A549 (cell line): Measurements from ENCODE around the gene TRAF4. TPM values are rescaled to one million over a fixed set of nuclear protein-coding genes. Genes with fewer than 3 reads are reported as not detected.
A peak's percentile ranks its signal among the peaks of the same experiment; 100 is the strongest.

ENCODE experiments used
- ATAC-seq, 2 experiments: fragments of 200-7000 bp in 1 of 2; fragments of >200 bp in 1 of 2; cut with Nextera tagmentation in 1 of 2; cut with Tn5 transposase in 1 of 2; 3 replicates each; pipeline versions ENCODE4 v1.8.0 to v1.9.1; 2018 to 2020; ENCODE audit warnings: mild to moderate bottlenecking in 1 of 2, moderate library complexity in 1 of 2
- CTCF ChIA-PET: fragments of 300-600 bp; sonication (Branson Sonifier 250); formaldehyde crosslinking; extraction: SDS; loops from one replicate; lab custom pipeline; 2021; ENCODE audit warnings: antibody characterized with exemption, inconsistent platforms; lab: Yijun Ruan, JAX
- POLR2A ChIA-PET: fragments of 350-600 bp; formaldehyde crosslinking; extraction: SDS; loops from one replicate; lab custom pipeline; 2021; ENCODE audit warnings: antibody characterized with exemption, inconsistent platforms; lab: Yijun Ruan, JAX
- DNase-seq, 2 experiments: peaks; one replicate each; pipeline versions ENCODE4 v3.0.0 to v3.0.0-alpha.2; 2011 to 2016; ENCODE audit warnings: low read depth in 1 of 2, low spot score in 1 of 2
- FAIRE-seq: peaks from 2 replicates; lab custom pipeline; 2011; peaks lifted over from hg19 to GRCh38; lab: Jason Lieb, UNC
- H3K27ac ChIP-seq, 2 experiments: fragments of >200 bp; sonication (Bioruptor Twin); formaldehyde crosslinking; 3 replicates each; pipeline ENCODE4 v1.5.1; 2016 to 2017
- H3K4me1 ChIP-seq: fragments of >200 bp; sonication (Bioruptor Twin); formaldehyde crosslinking; 3 replicates; pipeline ENCODE4 v1.6.1; 2016
- H3K4me2 ChIP-seq: fragments of >200 bp; sonication (Bioruptor Twin); formaldehyde crosslinking; 3 replicates; pipeline ENCODE4 v1.6.1; 2016
- H3K4me3 ChIP-seq: fragments of >200 bp; sonication (Bioruptor Twin); formaldehyde crosslinking; 3 replicates; pipeline ENCODE4 v1.5.1; 2016
- H3K9me3 ChIP-seq: fragments of >200 bp; sonication (Bioruptor Twin); formaldehyde crosslinking; 3 replicates; pipeline ENCODE4 v1.6.1; 2016
- CHD2 ChIP-seq: fragments of 150-350 bp; IDR thresholded peaks from 2 replicates; pipeline ENCODE4 v1.6.1; 2014; ENCODE audit warnings: low read length; ENCODE audit not compliant: partially characterized antibody
- CHD4 ChIP-seq: fragments of 200-600 bp; sonication (generic); IDR thresholded peaks from 2 replicates; pipeline ENCODE4 v1.6.1; 2016; ENCODE audit warnings: antibody characterized with exemption, mild to moderate bottlenecking, borderline replicate concordance
- CTCF ChIP-seq: fragments of >200 bp; sonication (Bioruptor Twin); formaldehyde crosslinking; IDR thresholded peaks from 3 replicates; pipeline ENCODE4 v1.5.1; 2016
- E2F6 ChIP-seq: IDR thresholded peaks from 2 replicates; pipeline ENCODE4 v1.6.1; 2012; ENCODE audit warnings: low read depth, borderline replicate concordance
- EHMT2 ChIP-seq: fragments of 200-600 bp; sonication (generic); IDR thresholded peaks from 2 replicates; pipeline ENCODE4 v1.6.1; 2016; ENCODE audit warnings: antibody characterized with exemption, low read depth, mild to moderate bottlenecking, moderate library complexity
- ESRRA ChIP-seq: fragments of 150-350 bp; IDR thresholded peaks from 2 replicates; pipeline ENCODE4 v1.6.1; 2014; ENCODE audit warnings: mild to moderate bottlenecking, low read length, borderline replicate concordance
- GATA3 ChIP-seq: IDR thresholded peaks from 2 replicates; pipeline ENCODE4 v1.6.1; 2012; ENCODE audit warnings: borderline replicate concordance
- HDAC2 ChIP-seq: fragments of 200-600 bp; sonication (generic); IDR thresholded peaks from 2 replicates; pipeline ENCODE4 v1.6.1; 2016
- HOXB5 ChIP-seq: fragments of 250-450 bp; sonication (Bioruptor Pico); IDR thresholded peaks from 2 replicates; pipeline ENCODE4 v1.5.0; 2020; ENCODE audit warnings: mild to moderate bottlenecking, moderate library complexity
- KDM5A ChIP-seq: fragments of 200-600 bp; sonication (generic); IDR thresholded peaks from 2 replicates; pipeline ENCODE4 v1.6.1; 2016; ENCODE audit warnings: antibody characterized with exemption, mild to moderate bottlenecking
- MAFK ChIP-seq: fragments of 450-650 bp; IDR thresholded peaks from 2 replicates; pipeline ENCODE4 v1.6.1; 2014; ENCODE audit not compliant: partially characterized antibody
- PBX3 ChIP-seq: IDR thresholded peaks from 2 replicates; pipeline ENCODE4 v1.6.1; 2012
- PHF8 ChIP-seq: fragments of 200-600 bp; sonication (generic); IDR thresholded peaks from 2 replicates; pipeline ENCODE4 v1.6.1; 2016; ENCODE audit warnings: low read depth, mild to moderate bottlenecking, antibody characterized with exemption, moderate library complexity, borderline replicate concordance
- RCOR1 ChIP-seq: fragments of 150-350 bp; IDR thresholded peaks from 2 replicates; pipeline ENCODE4 v1.6.1; 2014; ENCODE audit warnings: antibody characterized with exemption, low read length, low read depth
- SMC3 ChIP-seq: fragments of >200 bp; sonication (Bioruptor Twin); formaldehyde crosslinking; IDR thresholded peaks from 3 replicates; pipeline ENCODE4 v1.6.1; 2018; ENCODE audit warnings: inconsistent platforms
- ZC3H11A ChIP-seq: fragments of 450-650 bp; IDR thresholded peaks from 2 replicates; pipeline ENCODE4 v1.6.1; 2014; ENCODE audit warnings: antibody characterized with exemption, mild to moderate bottlenecking
- ZSCAN20 ChIP-seq: fragments of 250-450 bp; sonication (Bioruptor Pico); IDR thresholded peaks from 2 replicates; pipeline ENCODE4 v1.8.0; 2022; ENCODE audit warnings: mild to moderate bottlenecking, moderate library complexity
- WGBS: methylation state at CpG from one replicate; pipeline ENCODE4 v1.1.6; 2017; ENCODE audit errors: missing lambda C conversion rate; 5-methylcytosine and 5-hydroxymethylcytosine counted together
- polyA plus RNA-seq, 4 experiments: library from polyadenylated mRNA; depleted of rRNA in 3 of 4; stranded (reverse); fragments of >200 nt; fragmentation: RNase III in 1 of 4; extraction: RNeasy Plus Mini Kit Qiagen cat#74134 plus additional on column Dnase treatment in 1 of 4; gene quantifications; 2 replicates in 3 of 4; 3 replicates in 1 of 4; pipeline ENCODE4 v1.2.3, GENCODE V29; 2011 to 2017
- TF ChIP-seq, protein P1 (sequence below): fragments of 450-650 bp; IDR thresholded peaks from 2 replicates; pipeline ENCODE4 v1.6.1; 2014; ENCODE audit warnings: antibody characterized with exemption
- TF ChIP-seq, protein P2 (sequence below): IDR thresholded peaks from 2 replicates; pipeline ENCODE4 v1.6.1; 2012

Gene TRAF4
- polyA plus RNA-seq, 2 of the 4 experiments (the other 2 are of a cell fraction) = 64.0 to 65.0 TPM

DNA sequence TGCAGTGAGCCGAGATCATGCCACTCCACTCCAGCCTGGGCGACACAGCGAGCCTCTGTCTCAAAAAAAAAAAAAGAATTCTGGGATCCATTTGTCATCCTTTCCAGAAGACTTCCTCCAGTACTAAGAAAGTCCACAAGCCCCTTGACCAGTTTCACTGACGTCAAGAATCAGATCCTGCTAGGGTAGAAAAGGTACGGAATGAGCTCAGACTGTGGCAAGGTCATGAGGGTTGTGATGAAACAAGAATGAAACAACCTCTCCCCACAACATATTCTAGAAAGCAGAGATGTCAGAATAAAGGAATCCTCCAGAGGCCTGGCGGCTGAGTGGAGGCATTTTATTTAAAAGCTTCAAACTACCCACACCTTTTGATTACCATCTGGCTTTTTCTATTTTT, 29.9 kb downstream of the TRAF4 start:
- POLR2A ChIA-PET = no interaction called here

GRCh38 chr17:28774206-28774605, 30.4 kb downstream of the TRAF4 start:
- ChIA-PET POLR2A (no interaction called here), CTCF (interaction anchor here (0.6 to 17.8 kb wide), 18 partner anchors 9 to 1374 kb away, joined by 3 to 493 read pairs (median 4); partner anchors contain the start of genes DHRS13, FLOT2 and SLC13A2)
- Histone ChIP-seq H3K27ac (no peak overlapping the region), H3K4me2 (no peak overlapping the region), H3K4me3 (no peak overlapping the region), H3K4me1 (peaks cover 3% of the 10 kb centered on the region; the same call in 1 of the 3 replicates), H3K9me3 (no peaks in the 10 kb centered on the region)
- TF ChIP-seq KDM5A (no peak), HOXB5 (CRISPR knock-in tag) (no peak), CHD4 (no peak), GATA3 (no peak), ESRRA (no peak), CHD2 (no peak), PHF8 (no peak), EHMT2 (no peak), E2F6 (no peak), HDAC2 (no peak), MAFK (no peak), ZSCAN20 (CRISPR knock-in tag) (no peak), RCOR1 (no peak), PBX3 (no peak), SMC3 (no peak)
- TF ChIP-seq, protein P1, sequence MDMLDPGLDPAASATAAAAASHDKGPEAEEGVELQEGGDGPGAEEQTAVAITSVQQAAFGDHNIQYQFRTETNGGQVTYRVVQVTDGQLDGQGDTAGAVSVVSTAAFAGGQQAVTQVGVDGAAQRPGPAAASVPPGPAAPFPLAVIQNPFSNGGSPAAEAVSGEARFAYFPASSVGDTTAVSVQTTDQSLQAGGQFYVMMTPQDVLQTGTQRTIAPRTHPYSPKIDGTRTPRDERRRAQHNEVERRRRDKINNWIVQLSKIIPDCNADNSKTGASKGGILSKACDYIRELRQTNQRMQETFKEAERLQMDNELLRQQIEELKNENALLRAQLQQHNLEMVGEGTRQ = no peak
- FAIRE-seq = no peak
- DNase-seq = no peak
- 92% methylated on average over 3 of the region's 3 CpGs for WGBS
- no peak for ATAC-seq

More for the DNA sequence above, 29.9 kb downstream of the TRAF4 start:
- WGBS = 92% methylated on average over 6 of the region's 6 CpGs
- H3K4me1 ChIP-seq = peaks cover 3% of the 10 kb centered on the region; the same call in 1 of the 3 replicates
- TF ChIP-seq, protein P2, sequence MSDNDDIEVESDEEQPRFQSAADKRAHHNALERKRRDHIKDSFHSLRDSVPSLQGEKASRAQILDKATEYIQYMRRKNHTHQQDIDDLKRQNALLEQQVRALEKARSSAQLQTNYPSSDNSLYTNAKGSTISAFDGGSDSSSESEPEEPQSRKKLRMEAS = no peak
- FAIRE-seq (no peak), ATAC-seq (no peak), DNase-seq (no peak)
- CTCF ChIA-PET = interaction anchor here (0.6 to 17.8 kb wide), 17 partner anchors 10 to 1374 kb away, joined by 3 to 493 read pairs (median 3); partner anchors contain the start of genes DHRS13, FLOT2 and SLC13A2
- H3K27ac ChIP-seq = no peak overlapping the region
- H3K4me3 ChIP-seq = no peak overlapping the region
- H3K4me2 ChIP-seq = no peak overlapping the region
- H3K9me3 ChIP-seq = no peaks in the 10 kb centered on the region

DNA sequence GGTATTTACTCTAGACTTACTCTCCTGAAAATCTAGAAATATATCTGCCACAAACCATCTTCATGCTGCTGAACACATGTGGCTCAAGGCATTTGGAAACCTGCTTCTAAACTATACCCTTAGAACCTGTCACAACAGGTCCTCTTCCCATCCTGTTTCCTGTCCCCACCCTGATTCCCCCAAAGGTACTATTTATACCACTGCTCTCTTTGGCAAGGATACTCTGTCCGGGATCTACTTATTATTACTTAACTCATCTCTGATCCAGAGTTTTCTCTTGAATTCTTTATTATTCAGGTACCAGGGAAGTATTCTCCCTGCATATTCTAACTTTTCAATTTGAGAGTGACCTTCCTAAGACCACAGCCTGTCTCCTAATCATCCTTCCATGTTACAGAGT, 33.4 kb downstream of the TRAF4 start:
- H3K4me1 ChIP-seq = peaks cover 3% of the 10 kb centered on the region; the same call in 1 of the 3 replicates
- DNase-seq (no peak), FAIRE-seq (no peak), ATAC-seq (peak; percentile 30 to 46; a peak in 3 of 6 replicates)
- 60% methylated on average over 1 of the region's 1 CpG for WGBS
- H3K4me2 ChIP-seq = no peak overlapping the region
- TF ChIP-seq PBX3 (no peak), ZC3H11A (no peak), CTCF (no peak)
- no peak overlapping the region for H3K4me3 ChIP-seq
- no peaks in the 10 kb centered on the region for H3K9me3 ChIP-seq
- H3K27ac ChIP-seq = no peak overlapping the region
- POLR2A ChIA-PET = interaction anchor here (0.6 kb wide), 1 partner anchor 10 kb away, joined by 3 read pairs; no protein-coding TSS in a partner anchor
- CTCF ChIA-PET = interaction anchor here (0.6 to 17.8 kb wide), 5 partner anchors 14 to 134 kb away, joined by 3 to 493 read pairs (median 4); partner anchors contain the start of genes DHRS13 and FLOT2
